ENCODE measurements around the gene DNAJB13. TPM values are rescaled to one million over a fixed set of nuclear protein-coding genes. Genes with fewer than 3 reads are reported as not detected.
A peak's percentile ranks its signal among the peaks of the same experiment; 100 is the strongest.

Gene DNAJB13
- polyA plus RNA-seq, 3 donors from 2014 or later = not detected

GRCh38 chr11:73961321-73961720, 10.5 kb downstream of the DNAJB13 start:
- H3K36me3 Mint-ChIP-seq = no peaks in the 10 kb centered on the region
- peaks cover 1 to 9% (median 8%) of the 10 kb centered on the region in 3 donors for H3K27me3 Mint-ChIP-seq (ENCODE audit: low read depth in 3 of 3)
- H3K4me1 Mint-ChIP-seq = peaks cover 9 to 17% of the 10 kb centered on the region in 2 donors
- H3K27ac Mint-ChIP-seq = no peak overlapping the region
- DNase-seq = no peak
- H3K9me3 Mint-ChIP-seq = no peaks in the 10 kb centered on the region
- H3K4me3 Mint-ChIP-seq = no peak overlapping the region

- Mint-ChIP-seq H3K4me1 (peaks cover 9 to 16% of the 10 kb centered on the region in 2 donors), H3K4me3 (no peak overlapping the region), H3K36me3 (no peaks in the 10 kb centered on the region), H3K27me3 (ENCODE audit: low read depth in 3 of 3) (peaks cover 1 to 8% (median 3%) of the 10 kb centered on the region in 3 donors), H3K27ac (no peak overlapping the region), H3K9me3 (no peaks in the 10 kb centered on the region)
- no peak for DNase-seq
Observed at GRCh38 chr11:73962101-73962705, 11.4 kb downstream of the DNAJB13 start.

GRCh38 chr11:73963861-73964260, 13.0 kb downstream of the DNAJB13 start:
- H3K27ac Mint-ChIP-seq = peak overlapping the region in 3 of 6 donors; percentile 25 to 31 (median 30)
- no peak for DNase-seq
- peaks cover 20 to 23% of the 10 kb centered on the region in 2 donors for H3K4me1 Mint-ChIP-seq
- peaks cover 1 to 6% (median 3%) of the 10 kb centered on the region in 3 donors for H3K27me3 Mint-ChIP-seq (ENCODE audit: low read depth in 3 of 3)
- H3K36me3 Mint-ChIP-seq = no peaks in the 10 kb centered on the region
- H3K4me3 Mint-ChIP-seq = no peak overlapping the region
- no peaks in the 10 kb centered on the region for H3K9me3 Mint-ChIP-seq

GRCh38 chr11:73965076-73965763, 14.4 kb downstream of the DNAJB13 start:
- no peaks in the 10 kb centered on the region for H3K9me3 Mint-ChIP-seq
- peaks cover 34 to 37% of the 10 kb centered on the region in 2 donors for H3K4me1 Mint-ChIP-seq
- H3K27me3 Mint-ChIP-seq (ENCODE audit: low read depth in 3 of 3) = peaks cover 0 to 6% (median 1%) of the 10 kb centered on the region in 3 donors
- H3K36me3 Mint-ChIP-seq = no peaks in the 10 kb centered on the region
- DNase-seq = no peak
- no peak overlapping the region for H3K4me3 Mint-ChIP-seq
- no peak overlapping the region for H3K27ac Mint-ChIP-seq

- Mint-ChIP-seq H3K4me3 (no peak overlapping the region), H3K4me1 (peaks cover 38 to 40% of the 10 kb centered on the region in 2 donors), H3K9me3 (no peaks in the 10 kb centered on the region), H3K36me3 (no peaks in the 10 kb centered on the region), H3K27me3 (ENCODE audit: low read depth in 3 of 3) (peaks cover 0 to 6% (median 1%) of the 10 kb centered on the region in 3 donors), H3K27ac (no peak overlapping the region)
- DNase-seq = no peak
Observed at GRCh38 chr11:73965764-73966121, 14.9 kb downstream of the DNAJB13 start.

GRCh38 chr11:73968356-73968966, 17.6 kb downstream of the DNAJB13 start:
- H3K27me3 Mint-ChIP-seq (ENCODE audit: low read depth in 3 of 3) = peaks cover 0 to 6% (median 2%) of the 10 kb centered on the region in 3 donors
- H3K9me3 Mint-ChIP-seq = no peaks in the 10 kb centered on the region
- peak overlapping the region; percentile 71 to 97 (median 90) for H3K27ac Mint-ChIP-seq
- no peak for DNase-seq
- H3K4me1 Mint-ChIP-seq = peaks cover 65 to 68% of the 10 kb centered on the region in 2 donors
- peak overlapping the region in 2 of 5 donors; percentile 19 to 32 for H3K4me3 Mint-ChIP-seq
- H3K36me3 Mint-ChIP-seq = no peaks in the 10 kb centered on the region

- Mint-ChIP-seq H3K4me3 (peak overlapping the region in 2 of 5 donors; percentile 10 to 65), H3K27ac (peak overlapping the region; percentile 82 to 97 (median 90)), H3K9me3 (no peaks in the 10 kb centered on the region), H3K27me3 (ENCODE audit: low read depth in 3 of 3) (peaks cover 0 to 8% (median 2%) of the 10 kb centered on the region in 3 donors), H3K36me3 (peaks cover 0 to 3% (median 1%) of the 10 kb centered on the region in 3 donors), H3K4me1 (peaks cover 69 to 70% of the 10 kb centered on the region in 2 donors)
- DNase-seq = no peak
Observed at GRCh38 chr11:73969091-73969490, 18.3 kb downstream of the DNAJB13 start.

GRCh38 chr11:73969991-73970800, 19.4 kb downstream of the DNAJB13 start:
- H3K4me3 Mint-ChIP-seq = peak overlapping the region in 4 of 5 donors; percentile 60 to 65 (median 62)
- no peaks in the 10 kb centered on the region for H3K9me3 Mint-ChIP-seq
- H3K36me3 Mint-ChIP-seq = peaks cover 7 to 12% (median 10%) of the 10 kb centered on the region in 3 donors
- H3K27ac Mint-ChIP-seq = peak overlapping the region; percentile 82 to 97 (median 90)
- DNase-seq = peak; percentile 37 to 59 (median 40)
- H3K4me1 Mint-ChIP-seq = peaks cover 73 to 74% of the 10 kb centered on the region in 2 donors
- peaks cover 0 to 5% (median 2%) of the 10 kb centered on the region in 3 donors for H3K27me3 Mint-ChIP-seq (ENCODE audit: low read depth in 3 of 3)

- DNase-seq = no peak
- H3K27me3 Mint-ChIP-seq (ENCODE audit: low read depth in 3 of 3) = peaks cover 0 to 5% (median 2%) of the 10 kb centered on the region in 3 donors
- H3K4me1 Mint-ChIP-seq = peaks cover 84% of the 10 kb centered on the region in 2 donors
- H3K4me3 Mint-ChIP-seq = peak overlapping the region in 3 of 5 donors; percentile 10 to 29 (median 21)
- H3K9me3 Mint-ChIP-seq = no peaks in the 10 kb centered on the region
- peaks cover 10 to 23% (median 15%) of the 10 kb centered on the region in 3 donors for H3K36me3 Mint-ChIP-seq
- H3K27ac Mint-ChIP-seq = peak overlapping the region; percentile 82 to 97 (median 90)
Observed at GRCh38 chr11:73971175-73971719, 20.4 kb downstream of the DNAJB13 start.

GRCh38 chr11:73972187-73972586, 21.4 kb downstream of the DNAJB13 start:
- Mint-ChIP-seq H3K27ac (peak overlapping the region; percentile 83 to 97 (median 94)), H3K9me3 (no peaks in the 10 kb centered on the region), H3K36me3 (peaks cover 14 to 32% (median 22%) of the 10 kb centered on the region in 3 donors), H3K4me3 (peak overlapping the region in 2 of 5 donors; percentile 27 to 77), H3K4me1 (peaks cover 93 to 94% of the 10 kb centered on the region in 2 donors), H3K27me3 (ENCODE audit: low read depth in 3 of 3) (peaks cover 0 to 5% (median 2%) of the 10 kb centered on the region in 3 donors)
- no peak for DNase-seq

- Mint-ChIP-seq H3K4me1 (peaks cover 99% of the 10 kb centered on the region in 2 donors), H3K4me3 (peak overlapping the region; percentile 38 to 81 (median 77)), H3K9me3 (no peaks in the 10 kb centered on the region), H3K27ac (peak overlapping the region; percentile 83 to 97 (median 94)), H3K27me3 (ENCODE audit: low read depth in 3 of 3) (peaks cover 0 to 5% (median 2%) of the 10 kb centered on the region in 3 donors), H3K36me3 (peaks cover 20 to 39% (median 28%) of the 10 kb centered on the region in 3 donors)
- DNase-seq = no peak
Observed at GRCh38 chr11:73972620-73973449, 22.0 kb downstream of the DNAJB13 start.
